Measurements from ENCODE around the gene BNIPL. TPM values are rescaled to one million over a fixed set of nuclear protein-coding genes. Genes with fewer than 3 reads are reported as not detected.

The BNIPL gene
- not detected for total RNA-seq

- Histone ChIP-seq H3K4me1 (no peaks in the 10 kb centered on the region), H3K27ac (no peak within 1 kb of the TSS), H3K4me3 (no peak within 1 kb of the TSS), H3K9me3 (no peaks in the 10 kb centered on the region), H3K36me3 (peaks cover 13 to 38% of the 10 kb centered on the region in 2 donors), H3K27me3 (no peaks in the 10 kb centered on the region)
- intact Hi-C loops (cut with DNase I), result no loop called here
- no peak for TF ChIP-seq CTCF (IDR thresholded peaks at IDR 0.05)
- no peak for DNase-seq (ENCODE audit: low spot score in 2 of 2)
These were observed at the start of gene BNIPL for GRCh38 chr1:151036356-151036755. TSS of gene BNIPL (plus strand) at chr1:151036586. CDS start at chr1:151036726, 140 bp downstream.

- Histone ChIP-seq H3K9me3 (no peaks in the 10 kb centered on the region), H3K27ac (no peak overlapping the region), H3K27me3 (no peaks in the 10 kb centered on the region), H3K4me1 (no peaks in the 10 kb centered on the region), H3K36me3 (no peaks in the 10 kb centered on the region), H3K4me3 (no peak overlapping the region)
- no peak for DNase-seq (ENCODE audit: low spot score in 2 of 2)
- intact Hi-C loops (cut with DNase I), result no loop called here
- no peak for TF ChIP-seq CTCF (IDR thresholded peaks at IDR 0.05)
These were observed 48.5 kb upstream of the BNIPL start for GRCh38 chr1:150987924-150988323.

GRCh38 chr1:150992626-150993025, 43.8 kb upstream of the BNIPL start:
- Histone ChIP-seq H3K36me3 (peaks cover 9 to 11% of the 10 kb centered on the region in 2 donors), H3K4me1 (no peaks in the 10 kb centered on the region), H3K9me3 (no peaks in the 10 kb centered on the region), H3K4me3 (no peak overlapping the region), H3K27me3 (no peaks in the 10 kb centered on the region), H3K27ac (no peak overlapping the region)
- no peak for DNase-seq (ENCODE audit: low spot score in 2 of 2)
- intact Hi-C loops (cut with DNase I), result no loop called here
- TF ChIP-seq CTCF (IDR thresholded peaks at IDR 0.05), result no peak

- Histone ChIP-seq H3K4me1 (no peaks in the 10 kb centered on the region), H3K36me3 (peaks cover 25% of the 10 kb centered on the region in 2 donors), H3K27ac (no peak overlapping the region), H3K27me3 (no peaks in the 10 kb centered on the region), H3K9me3 (no peaks in the 10 kb centered on the region), H3K4me3 (no peak overlapping the region)
- TF ChIP-seq CTCF (IDR thresholded peaks at IDR 0.05), result no peak
- intact Hi-C loops (cut with DNase I), result no loop called here
- DNase-seq (ENCODE audit: low spot score in 2 of 2), result no peak
These were observed 42.1 kb upstream of the BNIPL start for GRCh38 chr1:150994248-150994647.

GRCh38 chr1:150995460-150995859, 40.9 kb upstream of the BNIPL start:
- H3K27ac ChIP-seq, result peak overlapping the region in 1 of 2 donors; percentile 3
- no peak for TF ChIP-seq CTCF (IDR thresholded peaks at IDR 0.05)
- no peak overlapping the region for H3K4me3 ChIP-seq
- peaks cover 33% of the 10 kb centered on the region in 2 donors for H3K36me3 ChIP-seq
- DNase-seq (ENCODE audit: low spot score in 2 of 2), result no peak
- H3K27me3 ChIP-seq, result no peaks in the 10 kb centered on the region
- H3K4me1 ChIP-seq, result no peaks in the 10 kb centered on the region
- intact Hi-C loops (cut with DNase I), result no loop called here
- H3K9me3 ChIP-seq, result no peaks in the 10 kb centered on the region

- Histone ChIP-seq H3K36me3 (peaks cover 33% of the 10 kb centered on the region in 2 donors), H3K4me1 (no peaks in the 10 kb centered on the region), H3K27ac (peak overlapping the region in 1 of 2 donors; percentile 3), H3K9me3 (no peaks in the 10 kb centered on the region), H3K27me3 (no peaks in the 10 kb centered on the region), H3K4me3 (no peak overlapping the region)
- intact Hi-C loops (cut with DNase I), result loop anchor here (2.0 kb wide), 1 partner anchor 17 kb away; no protein-coding TSS in a partner anchor
- no peak for DNase-seq (ENCODE audit: low spot score in 2 of 2)
- peak; percentile 77 to 81 (median 80) for TF ChIP-seq CTCF (IDR thresholded peaks at IDR 0.05)
These were observed 40.5 kb upstream of the BNIPL start for GRCh38 chr1:150995896-150996295.
